Sciatic nerve (tissue), 2 donors: Measurements from ENCODE around the gene PTK7. TPM values are rescaled to one million over a fixed set of nuclear protein-coding genes. Genes with fewer than 3 reads are reported as not detected.
A peak's percentile ranks its signal among the peaks of the same experiment; 100 is the strongest.
"Not testable (repeated sequence)": the region's sequence is repeated elsewhere in the genome, so short reads cannot be mapped to it uniquely, and the experiment has no call there.

Experiments used
- ATAC-seq: fragments of 200-7000 bp; cut with Tn5 transposase; one replicate; pipeline ENCODE4 v1.9.1; 2020; ENCODE audit warnings: mild to moderate bottlenecking, moderate library complexity
- DNase-seq: peaks from one replicate; pipeline ENCODE4 v3.0.0-alpha.2; 2020; ENCODE audit warnings: low spot score
- intact Hi-C: fragments of 100-400 bp; cut with DNase I; formaldehyde crosslinking; loops from one replicate; pipeline ENCODE4 v1.14.2; 2022
- total RNA-seq: library from RNA; stranded (reverse); fragmentation: NEBNext Ultra II Directional; extraction: Animal tissue kit (Norgen Biotek cat#: 25700); gene quantifications from one replicate; pipeline ENCODE4 v1.2.1, GENCODE V29; 2021
- donor health status: DM: no; HTN: no; CAD: no.
- donor health status: DM: no; HTN: no; CAD: no.

Gene PTK7
- total RNA-seq, 1 donor from 2014 or later, result 11.0 TPM

DNA sequence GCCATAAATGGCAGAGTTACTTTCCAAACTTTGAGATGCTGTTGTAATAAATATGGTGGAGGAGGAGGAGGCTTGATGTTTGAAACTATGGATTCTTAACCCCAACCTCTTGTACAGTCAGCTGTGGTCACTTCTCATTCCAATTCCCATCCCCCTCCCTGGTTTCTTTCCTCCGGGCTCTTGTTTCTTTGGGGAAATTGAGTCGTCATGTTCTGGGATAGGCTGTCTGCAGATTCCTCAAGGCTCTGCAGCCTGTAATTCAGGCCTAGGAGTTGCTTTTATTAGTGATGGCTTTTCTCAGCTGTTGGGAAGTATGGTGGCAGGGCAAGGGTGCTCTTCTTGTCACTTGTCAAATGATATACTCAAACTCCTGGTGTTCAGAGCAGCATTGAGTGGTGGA is 2.6 kb downstream of the PTK7 start:
- ATAC-seq (no peak), DNase-seq (no peak)
- intact Hi-C loops, result no loop called here

DNA sequence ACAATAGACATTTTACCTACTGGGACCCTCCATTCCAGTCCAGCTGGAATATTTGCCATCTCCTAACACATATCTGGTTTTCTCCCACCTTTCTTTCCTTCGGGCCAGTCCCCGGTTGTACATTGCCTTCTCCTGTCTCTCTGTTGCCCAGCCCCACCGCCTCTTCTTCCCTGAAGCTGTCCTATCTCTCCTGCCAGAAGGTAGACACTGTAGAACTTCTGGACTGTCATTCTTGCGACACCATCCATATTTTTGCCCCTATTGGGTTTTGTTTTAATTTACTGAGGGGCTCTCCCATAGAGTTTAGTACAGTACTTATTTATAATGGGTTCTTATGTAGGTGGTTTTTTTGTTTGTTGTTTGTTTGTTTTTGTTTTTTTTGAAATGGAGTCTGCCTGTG is 4.9 kb downstream of the PTK7 start:
- ATAC-seq (no peak), DNase-seq (no peak)
- intact Hi-C loops, result no loop called here

DNA sequence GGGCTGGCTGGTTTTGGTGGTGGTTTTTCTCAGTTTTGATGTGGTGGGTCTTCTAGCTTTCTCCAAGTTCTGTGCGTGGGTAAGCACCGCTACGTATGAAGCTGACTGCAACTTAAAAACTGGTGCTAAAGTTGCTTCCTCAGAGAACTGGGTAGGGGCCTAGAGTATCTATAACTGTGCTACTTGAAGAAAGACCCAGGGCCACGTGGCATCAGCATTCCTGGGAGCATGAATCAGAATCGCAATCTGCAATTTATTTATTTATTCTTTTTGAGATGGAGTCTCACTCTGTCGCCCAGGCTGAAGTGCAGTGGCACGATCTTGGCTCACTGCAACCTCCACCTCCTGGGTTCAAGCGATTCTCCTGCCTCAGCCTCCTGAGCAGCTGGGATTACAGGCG is 5.8 kb downstream of the PTK7 start:
- intact Hi-C loops, ATAC-seq, DNase-seq: not testable (repeated sequence)

DNA sequence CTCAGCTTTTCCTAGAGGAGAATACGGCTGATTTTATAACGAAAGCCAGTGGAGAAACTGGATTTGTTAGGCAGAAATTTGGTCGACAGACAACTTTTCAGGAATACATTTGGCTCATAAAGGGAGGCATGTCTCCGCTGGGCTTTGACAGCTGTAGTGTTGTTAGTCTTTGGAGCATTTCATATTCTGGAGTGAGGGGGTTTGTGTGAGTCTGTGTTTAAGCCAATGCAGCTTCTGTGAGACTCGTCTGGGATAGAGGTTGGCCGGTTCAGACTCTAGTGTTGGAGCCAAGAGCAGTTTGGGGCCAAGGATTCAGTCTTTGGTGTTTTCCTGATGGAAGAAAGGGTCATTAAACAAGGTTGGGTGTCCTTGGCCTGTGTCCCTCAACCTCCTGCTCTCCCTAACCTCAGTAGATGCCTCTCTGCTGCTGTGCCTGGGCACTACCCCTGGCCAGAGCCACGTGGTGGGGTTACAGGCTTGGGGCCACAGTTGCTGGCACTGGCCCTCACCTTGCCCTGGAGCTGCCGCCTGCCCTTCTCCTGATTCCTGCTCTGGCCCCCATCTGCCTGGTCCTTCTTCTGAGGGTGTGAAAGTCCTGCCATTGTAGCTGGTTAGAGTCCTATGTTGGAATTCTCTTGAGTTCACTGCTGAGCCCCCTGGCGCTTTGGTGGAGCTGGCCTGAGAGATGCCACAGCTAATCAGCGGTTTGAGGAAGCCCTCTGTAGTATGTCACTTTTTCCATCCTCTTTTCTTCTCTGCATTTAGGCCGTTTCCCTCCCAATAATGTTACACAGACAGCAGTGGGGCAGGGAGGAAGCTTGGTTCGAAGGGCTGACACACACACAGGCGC is 6.9 kb downstream of the PTK7 start:
- ATAC-seq, result no peak
- intact Hi-C loops, result no loop called here
- DNase-seq, result no peak

DNA sequence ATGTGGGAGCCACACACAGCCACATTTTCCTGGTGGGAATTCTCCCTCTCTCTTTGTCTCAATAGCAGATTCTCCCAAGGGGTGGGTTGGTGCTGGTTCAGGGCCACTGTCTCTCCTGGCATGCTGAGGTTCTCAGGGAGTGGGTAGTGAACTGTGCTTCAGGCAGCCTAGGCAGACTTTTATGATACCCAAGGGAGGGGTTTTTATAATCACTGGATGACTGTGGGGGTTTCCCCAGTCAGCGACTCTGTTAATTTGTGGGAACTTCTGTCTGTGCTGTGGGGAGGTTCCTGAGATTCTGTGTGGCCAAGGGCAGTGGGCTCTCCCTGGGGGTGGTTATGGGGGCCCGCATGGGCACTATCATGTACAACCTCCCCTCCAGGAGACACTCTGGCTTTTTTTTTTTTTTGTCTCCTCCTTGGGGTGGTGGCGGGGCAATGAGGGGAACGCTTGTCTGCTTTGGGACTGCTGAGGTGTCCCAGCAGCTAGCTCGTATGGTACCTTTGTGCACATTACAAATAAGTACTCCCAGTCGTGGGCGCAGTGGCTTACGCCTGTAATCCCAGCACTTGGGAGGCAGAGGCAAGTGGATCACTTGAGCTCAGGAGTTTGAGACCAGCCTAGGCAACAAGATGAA is 10.0 kb downstream of the PTK7 start:
- DNase-seq (no peak), ATAC-seq (no peak)

DNA sequence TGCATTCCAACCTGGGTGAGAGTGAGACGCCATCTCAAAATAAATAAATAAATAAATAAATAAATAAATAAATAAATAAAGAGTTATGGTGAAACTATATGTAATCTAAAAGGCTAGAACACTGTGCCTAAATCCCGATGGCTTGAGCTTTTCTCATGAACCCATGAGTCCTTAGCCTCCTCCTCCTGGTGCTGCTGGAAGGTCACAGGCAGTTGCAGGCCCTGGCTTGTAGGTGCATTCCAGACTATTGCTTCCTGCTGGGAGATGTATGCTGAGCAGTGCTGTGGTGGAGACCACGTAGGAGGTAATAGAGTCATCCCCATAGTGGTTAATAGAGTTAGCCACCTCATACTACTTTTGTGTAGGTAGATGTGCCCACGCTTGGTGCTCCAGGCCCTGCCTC is 12.5 kb downstream of the PTK7 start:
- DNase-seq, result no peak
- no peak for ATAC-seq
- intact Hi-C loops, result no loop called here

More for the DNA sequence above, 10.0 kb downstream of the PTK7 start:
- intact Hi-C loops, result no loop called here

DNA sequence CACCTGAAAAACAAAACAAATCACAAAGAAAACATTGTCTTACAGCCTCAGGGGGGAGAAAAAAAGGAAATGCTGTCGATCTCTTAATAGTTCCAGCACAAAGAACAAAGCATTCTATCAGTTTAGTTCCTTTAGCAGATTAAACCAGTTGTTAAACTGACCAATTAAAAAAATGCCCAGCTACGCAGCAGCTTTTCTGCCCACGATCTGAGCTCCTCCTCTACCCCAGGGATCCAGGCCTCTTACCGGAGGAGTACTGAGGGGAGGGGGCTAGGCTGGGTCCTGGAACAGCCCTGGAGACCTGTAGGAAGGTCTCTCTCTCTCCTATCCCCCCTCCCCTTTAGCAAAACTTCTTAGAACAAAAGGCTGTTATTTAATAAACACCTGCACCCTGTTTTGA is 13.4 kb downstream of the PTK7 start:
- no peak for DNase-seq
- ATAC-seq, result peak; percentile 49
- intact Hi-C loops, result no loop called here

DNA sequence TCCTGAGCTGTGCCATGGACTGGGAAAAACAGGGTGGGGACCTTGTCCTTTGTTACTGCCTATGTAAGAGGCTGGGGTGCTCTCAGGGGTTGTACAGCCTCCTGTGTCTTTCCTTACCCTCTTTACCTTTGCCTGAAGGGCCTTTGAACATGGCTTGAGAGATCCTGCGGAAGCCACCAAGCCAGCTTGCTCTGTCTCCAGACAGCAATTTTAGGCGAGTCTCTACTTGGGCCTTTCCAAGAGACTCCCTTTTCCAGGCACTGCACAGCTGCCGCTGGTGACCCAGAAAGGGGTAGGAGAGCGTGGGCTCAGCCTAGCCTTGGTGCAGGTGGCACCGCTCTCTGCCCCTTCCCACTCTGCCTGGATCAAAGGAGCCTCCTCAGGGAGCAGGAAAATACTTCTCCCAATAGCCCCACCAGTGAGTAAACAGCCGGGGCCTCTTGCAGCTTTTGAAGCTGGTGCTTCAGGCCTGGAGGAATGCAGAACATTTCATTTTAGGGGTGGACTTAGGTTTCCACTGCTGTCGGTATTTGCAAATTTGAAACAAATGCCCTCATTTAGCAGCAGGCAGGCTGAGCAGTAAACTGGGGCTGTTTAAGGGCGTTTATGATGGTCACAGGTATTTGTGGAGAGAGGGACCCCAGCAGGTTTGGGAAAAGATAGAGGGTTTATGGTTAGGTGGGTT is 13.9 kb downstream of the PTK7 start:
- ATAC-seq (peak; percentile 26), DNase-seq (no peak)
- intact Hi-C loops, result no loop called here

DNA sequence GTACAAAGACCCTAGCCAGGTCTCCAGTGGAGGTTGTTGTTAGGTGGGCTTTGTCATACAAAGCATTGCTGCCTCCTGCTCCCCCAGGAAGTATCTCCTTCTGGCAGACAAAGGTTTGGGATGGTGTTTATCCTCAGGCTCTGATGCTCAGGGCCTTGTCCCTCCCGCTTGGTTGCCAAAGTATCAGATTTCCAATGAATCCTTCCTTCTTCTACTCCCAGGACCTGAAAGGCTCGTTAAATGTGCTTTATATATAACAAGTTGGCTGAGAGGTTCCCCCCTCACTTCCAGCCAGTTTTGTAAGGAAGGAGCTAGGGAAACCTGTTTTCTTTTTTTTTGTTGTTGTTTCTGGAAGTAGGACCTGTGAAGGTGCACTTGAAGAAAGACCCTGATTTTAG is 14.4 kb downstream of the PTK7 start:
- ATAC-seq (peak; percentile 17), DNase-seq (no peak)
- intact Hi-C loops, result no loop called here

DNA sequence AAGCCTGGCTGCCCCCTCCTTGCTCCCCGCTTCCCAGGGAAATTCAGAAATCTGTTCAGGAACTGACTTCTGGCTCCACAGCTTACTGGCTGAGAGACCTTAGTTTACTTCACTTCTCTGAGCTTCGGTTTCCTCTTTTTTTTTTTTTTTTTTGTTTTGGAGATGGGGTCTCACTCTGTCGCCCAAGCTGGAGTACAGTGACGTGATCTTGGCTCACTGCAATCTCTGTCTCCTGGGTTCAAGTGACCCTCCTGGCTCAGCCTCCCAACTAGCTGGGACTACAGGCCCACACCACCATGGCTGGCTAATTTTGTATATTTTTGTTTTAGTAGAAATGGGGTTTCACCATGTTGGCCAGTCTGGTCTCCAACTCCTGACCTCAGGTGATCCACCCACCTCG is 14.9 kb downstream of the PTK7 start:
- intact Hi-C loops, result no loop called here
- ATAC-seq (no peak), DNase-seq (no peak)

DNA sequence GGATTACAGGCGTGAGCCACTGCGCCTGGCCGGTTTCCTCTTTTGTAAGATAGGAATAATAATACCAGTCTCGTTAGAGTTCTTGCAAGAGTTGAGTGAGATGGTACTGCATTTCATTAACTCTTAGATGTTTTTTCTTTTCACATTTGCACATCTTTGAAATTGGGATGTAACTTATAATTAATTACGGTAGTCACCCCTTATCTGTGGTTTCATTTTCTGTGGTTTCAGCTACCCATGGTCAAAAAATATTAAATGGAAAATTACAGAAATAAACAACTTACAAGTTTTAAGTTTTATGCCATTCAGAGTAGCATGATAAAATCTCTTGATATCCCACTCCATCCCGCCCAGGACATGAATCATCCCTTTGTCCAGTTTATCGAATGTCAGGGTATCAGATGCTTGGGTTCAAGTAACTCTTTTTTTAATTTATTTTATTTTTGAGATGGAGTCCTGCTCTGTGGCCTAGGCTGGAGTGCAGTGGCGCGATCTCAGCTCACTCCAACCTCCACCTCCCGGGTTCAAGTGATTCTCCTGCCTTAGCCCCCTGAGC is 15.4 kb downstream of the PTK7 start:
- intact Hi-C loops, result no loop called here
- DNase-seq (no peak), ATAC-seq (no peak)

DNA sequence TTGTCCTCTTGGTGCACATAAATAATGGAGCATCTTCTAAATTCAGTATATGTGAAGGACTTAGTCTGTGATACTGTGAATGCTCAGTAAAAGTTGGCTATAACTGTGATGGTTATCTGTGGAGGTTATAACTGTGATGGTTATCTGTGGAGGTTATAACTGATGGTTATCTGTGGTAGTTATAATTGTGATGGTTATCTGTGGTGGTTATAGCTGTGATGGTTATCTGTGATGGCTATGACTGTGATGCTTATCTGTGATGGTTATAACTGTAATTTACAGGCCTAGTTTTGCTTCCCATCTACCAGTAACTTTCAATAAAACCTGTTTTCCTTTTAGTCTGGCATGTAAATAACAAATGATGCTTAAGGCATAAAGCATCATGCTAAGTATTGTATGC is 16.5 kb downstream of the PTK7 start:
- intact Hi-C loops, result no loop called here
- DNase-seq, result no peak
- ATAC-seq, result no peak

DNA sequence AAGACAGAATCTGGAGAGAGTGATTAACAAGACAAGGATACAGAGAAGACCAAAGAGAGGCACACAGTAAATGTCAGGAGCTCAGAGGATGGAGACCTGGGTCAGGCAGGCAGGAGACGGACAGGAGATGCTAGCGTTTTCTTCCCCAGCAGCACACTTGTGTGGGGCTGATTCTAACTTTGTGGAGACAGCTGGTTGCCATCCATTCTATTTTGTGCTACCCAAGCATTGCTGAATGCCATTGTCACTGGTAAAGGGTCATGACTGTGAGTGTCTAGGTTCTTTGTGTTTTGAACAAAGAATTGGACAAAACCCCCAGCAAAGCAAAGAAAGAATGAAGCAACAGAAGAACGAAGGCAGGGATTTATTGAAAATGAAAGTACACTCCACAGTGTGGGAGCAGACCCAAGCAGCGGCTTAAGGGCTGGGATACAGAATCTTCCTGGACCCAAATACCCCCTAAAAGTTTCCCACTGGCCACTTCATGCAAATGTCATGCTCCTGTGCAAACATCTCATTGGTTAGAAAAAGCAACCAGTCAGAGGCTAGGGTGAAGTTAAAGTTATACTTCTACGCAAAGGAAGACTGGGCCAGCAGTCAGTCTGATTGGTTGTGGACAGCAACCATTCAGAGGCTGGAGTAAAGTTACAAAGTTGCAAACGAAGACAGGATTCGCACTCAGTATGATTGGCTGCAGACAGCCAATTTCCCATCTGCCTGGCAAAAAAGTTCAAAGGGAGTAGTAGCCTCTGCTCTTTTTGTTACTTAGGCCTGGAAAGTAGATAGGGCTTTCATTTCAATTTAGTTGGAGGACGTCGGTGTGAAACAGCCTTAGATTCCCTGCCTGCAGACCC is 17.5 kb downstream of the PTK7 start:
- ATAC-seq (peak; percentile 67), DNase-seq (no peak)
- intact Hi-C loops, result no loop called here

DNA sequence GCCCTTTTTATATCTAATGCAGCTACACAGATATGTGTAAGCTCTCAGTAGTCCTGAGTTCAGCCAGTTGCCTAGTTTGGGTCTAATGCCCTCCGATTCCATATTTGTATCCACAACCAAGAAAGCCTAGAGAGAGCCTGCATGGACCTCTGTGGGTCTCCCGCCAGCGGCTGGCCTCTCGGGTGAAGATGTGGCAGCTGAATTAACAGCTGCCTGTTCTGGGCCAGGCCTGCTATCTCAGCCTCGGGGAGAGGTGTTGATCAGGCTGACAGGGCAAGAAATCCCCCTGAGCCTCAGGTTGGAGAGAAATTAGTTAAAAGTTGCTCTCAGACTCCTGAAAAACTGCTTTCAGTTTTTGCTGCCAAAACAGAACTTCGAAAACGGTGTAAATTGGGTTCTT is 19.8 kb downstream of the PTK7 start:
- no peak for DNase-seq
- intact Hi-C loops, result no loop called here
- ATAC-seq, result no peak

DNA sequence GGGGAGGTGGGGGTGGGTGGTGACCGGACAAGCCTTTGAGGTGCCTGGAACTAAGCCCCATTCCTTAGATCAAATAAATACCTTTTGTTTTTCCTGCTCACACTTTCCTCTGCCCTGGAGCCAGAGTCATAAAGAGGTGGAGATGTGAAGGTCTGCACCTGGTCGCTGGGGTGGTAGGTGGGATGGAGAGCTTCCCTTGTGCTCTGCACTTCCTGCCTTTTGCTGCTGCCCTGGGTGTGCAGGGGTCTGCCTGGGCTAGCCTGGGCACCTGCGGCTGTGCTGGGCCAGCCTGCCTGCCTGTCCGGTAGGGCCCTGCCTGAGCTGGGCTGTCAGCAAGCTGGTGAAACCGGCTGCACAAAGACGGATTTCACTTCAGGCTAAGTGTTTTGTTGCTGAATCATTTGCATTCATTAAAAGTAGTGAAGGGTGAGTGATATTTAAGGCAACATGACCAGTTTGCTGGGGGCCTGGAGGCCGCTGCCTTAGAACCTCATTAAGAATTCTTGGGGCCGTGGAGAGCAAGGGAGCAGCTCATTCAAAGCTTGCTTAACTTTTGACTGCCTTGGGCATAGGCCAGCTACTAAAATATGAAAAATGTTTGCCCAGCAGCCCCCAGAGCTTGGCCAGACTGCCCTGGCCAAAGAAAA is 20.5 kb downstream of the PTK7 start:
- peak; percentile 75 for ATAC-seq
- DNase-seq, result no peak
- intact Hi-C loops, result no loop called here

DNA sequence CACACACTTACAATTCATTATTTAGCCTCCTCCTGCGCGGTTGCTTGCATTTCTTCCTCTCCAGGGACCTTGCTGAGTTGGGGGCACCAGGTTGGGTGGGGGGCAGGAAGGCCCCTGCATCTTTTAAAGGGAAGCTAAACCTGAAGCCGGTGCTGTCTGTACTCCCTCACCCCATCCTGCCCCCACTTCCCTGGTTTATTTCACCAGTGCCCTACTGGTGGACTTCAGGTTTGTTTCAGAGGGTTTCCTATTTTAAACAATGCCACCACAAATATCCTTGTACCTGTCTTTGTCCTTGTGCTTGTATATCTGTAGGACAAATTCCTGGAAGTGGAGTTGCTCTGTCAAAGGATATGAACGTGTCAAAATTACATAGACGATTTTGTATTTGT is 21.0 kb downstream of the PTK7 start:
- ATAC-seq, result no peak
- intact Hi-C loops, result no loop called here
- DNase-seq, result no peak

DNA sequence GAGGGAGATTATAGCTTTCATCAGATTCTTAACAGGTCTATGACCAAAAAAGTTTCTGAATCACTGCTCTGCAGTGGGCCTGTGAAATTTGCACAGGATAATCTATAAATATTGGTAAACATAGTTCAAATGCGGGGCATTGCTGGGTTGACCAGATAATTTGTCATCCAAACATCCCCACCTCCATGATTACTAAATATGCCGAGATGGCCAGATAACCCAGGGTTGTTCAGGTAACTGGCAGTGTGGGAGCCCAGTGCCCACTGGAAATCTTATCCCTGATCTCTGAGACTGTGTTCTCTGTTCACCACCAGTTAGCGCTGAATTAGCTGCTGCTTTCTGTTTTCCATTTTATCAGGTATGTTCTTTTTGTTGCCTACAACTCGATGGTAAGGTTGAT is 21.4 kb downstream of the PTK7 start:
- no peak for ATAC-seq
- intact Hi-C loops, result no loop called here
- DNase-seq, result no peak

DNA sequence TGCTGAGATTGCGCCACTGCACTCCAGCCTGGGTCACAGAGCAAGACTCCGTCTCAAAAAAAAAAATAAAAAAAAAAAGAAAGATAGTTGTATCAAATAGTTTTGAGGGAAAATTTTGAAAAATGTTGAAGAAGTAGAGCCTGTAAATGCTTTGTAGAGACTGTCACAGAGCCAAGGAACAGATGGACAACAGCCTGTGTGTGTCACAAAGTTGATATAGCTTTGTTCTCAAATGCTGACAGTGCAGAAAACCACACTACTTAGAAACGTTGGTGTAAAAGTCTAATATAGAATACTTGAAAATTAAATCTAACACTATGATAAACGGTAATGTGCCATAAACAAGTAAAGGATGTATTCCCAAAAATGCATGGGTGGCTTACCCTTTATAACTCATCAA is 25.4 kb downstream of the PTK7 start:
- intact Hi-C loops, result loop anchor here (5.0 kb wide), 1 partner anchor 1231 kb away; no protein-coding TSS in a partner anchor
- ATAC-seq (no peak), DNase-seq (no peak)
